Neural cell (in vitro differentiated cells): ENCODE measurements around the gene DYNLRB1.

Source experiments
- CTCF ChIP-seq: fragments of 450-650 bp; IDR thresholded peaks from 2 replicates; pipeline ENCODE4 v1.5.1; 2014; ENCODE audit warnings: antibody characterized with exemption, mild to moderate bottlenecking, moderate library complexity; ENCODE audit not compliant: poor library complexity, severe bottlenecking
- EZH2 ChIP-seq: fragments of 200-600, 300-800 bp; shearing (Covaris generic), sonication (generic); IDR thresholded peaks from 2 replicates; pipeline ENCODE4 v1.6.1; 2014; ENCODE audit warnings: antibody characterized with exemption, low read length, borderline replicate concordance, mild to moderate bottlenecking; ENCODE audit not compliant: insufficient read depth, poor library complexity, severe bottlenecking
- REST ChIP-seq: IDR thresholded peaks from 2 replicates; pipeline ENCODE4 v1.6.1; 2012; ENCODE audit warnings: borderline replicate concordance
- TAF1 ChIP-seq: IDR thresholded peaks from 2 replicates; pipeline ENCODE4 v1.6.1; 2012; ENCODE audit warnings: low read depth

GRCh38 chr20:34540596-34541263 lies 24.5 kb downstream of the DYNLRB1 start:
- TF ChIP-seq CTCF = no peak
- no peak for TF ChIP-seq EZH2
- TF ChIP-seq REST = no peak
- no peak for TF ChIP-seq TAF1
